OCI-M2 (cell line): ENCODE measurements around the gene WSCD1.

Experiments
- DNase-seq: peaks from one replicate; lab custom pipeline; 2025; ENCODE audit not compliant: unreplicated experiment; lab: John Stamatoyannopoulos, UW

The WSCD1 gene

DNA sequence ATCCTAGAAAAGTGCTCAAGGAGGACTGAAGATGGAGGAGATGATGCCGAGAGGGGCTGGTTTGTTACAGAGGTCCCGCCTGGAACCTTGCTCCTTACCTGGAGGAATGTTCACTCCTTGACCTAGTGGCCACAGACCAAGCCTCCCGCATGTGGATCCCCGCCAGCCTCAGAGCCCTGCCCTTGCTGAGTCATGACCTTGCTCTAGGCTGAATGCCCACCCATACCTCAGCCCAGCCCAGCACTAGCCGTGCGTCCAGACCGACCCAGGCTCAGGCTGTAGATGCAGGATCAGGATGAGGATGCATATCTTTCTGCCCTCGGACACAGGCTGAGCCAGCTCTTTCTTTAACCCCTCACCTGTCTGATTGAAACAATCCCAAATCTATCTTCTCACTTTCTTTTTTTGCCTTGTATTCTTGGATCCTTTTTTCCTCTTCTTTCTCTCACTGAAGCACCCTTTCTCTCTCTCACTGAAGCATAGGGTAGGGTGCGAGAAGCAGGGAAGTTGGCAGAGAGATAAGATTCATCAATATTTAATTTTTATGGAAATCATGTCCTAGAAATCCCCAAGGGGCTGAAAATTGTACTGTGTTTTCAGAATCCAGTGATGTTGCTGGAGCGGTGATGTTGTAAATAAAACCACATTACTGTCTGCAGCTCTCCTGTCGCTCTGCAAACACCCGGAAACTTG is 34.9 kb downstream of the WSCD1 start:
- no peak for DNase-seq

DNA sequence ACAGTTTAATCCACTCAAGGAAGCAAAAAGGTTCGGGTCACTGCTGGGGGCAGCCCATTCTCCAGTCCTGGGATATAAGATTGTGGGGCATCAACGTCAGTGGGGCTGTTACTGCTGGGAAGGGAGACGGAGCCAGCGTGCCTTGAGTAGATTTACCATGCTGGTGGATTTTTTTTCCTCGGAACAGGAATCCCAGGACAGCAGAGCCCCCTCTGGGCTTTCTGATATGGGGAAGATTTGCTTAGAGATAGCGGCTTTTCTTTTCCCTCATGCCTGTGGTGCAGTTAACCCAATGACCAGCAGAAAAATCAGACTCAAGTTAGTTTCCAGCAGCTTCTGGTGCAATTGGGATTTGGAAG is 35.4 kb downstream of the WSCD1 start:
- DNase-seq, result no peak

DNA sequence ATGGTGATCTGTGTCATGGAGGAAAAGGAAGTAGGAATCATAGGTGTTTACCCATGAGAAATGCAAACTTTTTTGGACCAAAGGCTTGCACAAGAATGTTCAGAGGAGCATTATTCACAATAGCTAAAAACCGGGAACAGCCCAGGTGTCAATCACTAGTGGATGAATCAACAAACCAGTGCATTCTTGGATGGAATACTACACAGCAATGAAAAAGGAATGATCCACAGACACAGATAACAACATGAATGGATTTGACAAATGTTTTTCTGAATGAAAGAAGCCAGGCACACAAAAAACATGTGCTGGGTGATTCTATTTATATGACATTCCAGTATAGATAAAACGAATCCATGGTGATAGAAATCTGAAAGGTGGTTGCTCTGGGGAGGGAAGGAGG is 36.0 kb downstream of the WSCD1 start:
- DNase-seq, result no peak

DNA sequence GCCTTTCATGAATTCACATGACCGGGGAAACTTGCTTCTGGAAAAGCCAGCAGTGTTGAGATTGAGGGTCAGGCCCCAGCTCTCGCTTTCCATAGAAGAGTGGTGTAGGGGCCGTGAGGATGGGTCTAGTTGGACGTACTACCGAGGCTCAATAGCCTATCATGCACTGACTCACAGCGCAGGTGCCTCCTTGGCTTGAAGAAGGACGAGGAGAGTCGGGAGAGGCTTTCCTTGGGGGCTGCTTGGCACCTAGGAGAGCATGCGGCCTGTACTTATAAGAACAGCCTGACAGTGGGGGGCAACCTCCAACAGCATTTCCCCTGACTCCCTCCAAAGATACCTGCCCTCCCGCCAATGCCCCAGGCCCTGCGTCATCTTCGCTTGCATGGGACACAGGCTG is 37.6 kb downstream of the WSCD1 start:
- no peak for DNase-seq

DNA sequence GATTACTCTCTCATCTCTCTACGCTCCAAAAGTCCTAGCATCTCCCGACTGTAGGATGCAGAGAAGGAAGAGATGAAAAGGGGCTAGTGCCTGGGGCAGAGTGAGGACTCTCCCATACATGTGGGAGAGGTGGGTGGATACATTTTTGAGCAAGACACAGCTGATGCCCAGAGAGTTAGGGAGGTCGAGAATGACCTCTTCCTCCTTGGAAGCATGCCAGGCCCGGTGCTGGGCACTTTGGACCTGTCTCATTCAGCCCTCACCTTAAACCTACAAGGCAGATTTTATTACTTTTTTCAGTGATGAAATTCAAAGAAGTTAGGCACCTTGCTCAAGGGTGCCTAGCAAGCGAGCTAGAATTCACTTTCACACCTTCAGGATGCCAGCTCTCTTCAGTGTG is 38.2 kb downstream of the WSCD1 start:
- no peak for DNase-seq

DNA sequence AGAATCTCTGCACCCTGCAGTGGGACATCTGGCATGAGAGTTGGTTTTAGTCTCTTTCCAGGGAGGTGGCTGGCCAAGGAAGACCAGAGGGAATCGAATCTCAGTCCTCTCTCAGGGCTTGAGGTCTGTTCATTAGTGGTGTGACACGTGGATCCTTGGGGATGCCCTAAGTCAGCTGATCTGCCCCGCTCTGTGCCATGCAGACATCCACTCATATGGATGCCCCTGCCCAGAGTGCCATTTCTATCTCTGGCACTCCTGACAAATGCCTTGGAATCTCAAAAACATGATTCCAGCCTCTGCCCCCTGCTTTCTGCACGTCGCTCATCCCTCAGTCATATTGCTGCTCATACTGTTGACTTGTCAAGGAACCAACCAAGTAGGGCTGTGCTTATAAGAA is 38.8 kb downstream of the WSCD1 start:
- no peak for DNase-seq

DNA sequence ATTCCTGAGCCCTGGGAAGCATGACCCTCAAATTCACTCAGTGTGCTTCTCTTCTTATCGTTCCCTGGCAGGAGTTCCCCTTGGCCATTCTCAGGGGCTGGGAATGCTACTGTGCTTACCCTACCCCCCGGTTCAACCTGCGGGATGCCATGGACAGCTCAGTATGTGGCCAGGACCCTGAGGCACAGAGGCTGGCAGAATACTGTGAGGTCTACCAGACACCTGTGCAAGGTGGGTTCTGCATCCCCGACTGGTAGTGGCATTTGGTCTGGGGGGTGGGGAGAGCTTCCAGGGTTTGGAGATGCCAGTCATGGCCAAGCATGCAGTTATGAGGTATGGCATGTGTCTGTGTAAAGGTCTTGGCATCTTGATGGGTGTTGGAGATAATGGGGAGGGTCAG is 39.4 kb downstream of the WSCD1 start:
- DNase-seq, result no peak

DNA sequence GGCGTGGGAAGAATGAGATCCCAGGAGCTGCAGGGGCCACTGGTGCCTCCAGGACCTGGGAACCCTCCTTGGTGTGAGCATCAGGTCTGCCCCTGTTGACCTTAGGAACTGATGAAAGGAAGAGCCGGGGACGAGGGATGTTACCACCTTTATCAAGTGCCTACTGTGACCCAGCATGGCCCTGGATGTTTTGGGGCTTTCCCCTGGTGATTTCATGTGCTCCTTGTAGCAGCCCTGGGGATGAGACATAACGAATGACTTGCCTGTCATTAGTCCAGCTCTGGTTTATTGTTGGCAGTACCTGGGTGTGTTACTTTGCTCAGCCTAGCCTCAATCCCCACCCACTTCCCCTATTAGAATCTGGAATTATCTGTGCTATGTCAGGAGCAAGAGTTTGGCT is 39.9 kb downstream of the WSCD1 start:
- DNase-seq, result no peak

DNA sequence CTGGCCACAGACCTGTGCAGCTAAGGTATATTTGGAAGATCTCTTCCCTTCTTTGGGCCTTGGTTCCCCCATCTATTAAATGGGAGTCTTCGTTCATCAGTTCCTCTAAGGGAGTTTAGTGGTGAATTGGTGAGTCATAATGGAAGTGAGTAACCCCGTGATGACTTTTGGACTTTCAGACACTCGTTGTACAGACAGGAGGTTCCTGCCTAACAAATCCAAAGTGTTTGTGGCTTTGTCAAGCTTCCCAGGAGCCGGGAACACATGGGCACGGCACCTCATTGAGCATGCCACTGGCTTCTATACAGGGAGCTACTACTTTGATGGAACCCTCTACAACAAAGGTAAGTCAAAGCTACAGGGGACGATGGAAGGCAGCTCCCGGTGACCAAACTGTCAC is 40.4 kb downstream of the WSCD1 start:
- DNase-seq, result no peak

DNA sequence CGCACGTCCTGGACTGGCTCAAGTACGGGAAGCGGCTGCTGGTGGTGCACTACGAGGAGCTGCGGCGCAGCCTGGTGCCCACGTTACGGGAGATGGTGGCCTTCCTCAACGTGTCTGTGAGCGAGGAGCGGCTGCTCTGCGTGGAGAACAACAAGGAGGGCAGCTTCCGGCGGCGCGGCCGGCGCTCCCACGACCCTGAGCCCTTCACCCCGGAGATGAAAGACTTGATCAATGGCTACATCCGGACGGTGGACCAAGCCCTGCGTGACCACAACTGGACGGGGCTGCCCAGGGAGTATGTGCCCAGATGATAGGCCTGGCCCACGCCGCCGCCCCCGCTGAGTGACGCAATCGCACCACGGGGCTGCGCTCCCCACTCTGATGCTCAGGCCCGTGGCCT is 50.2 kb downstream of the WSCD1 start:
- DNase-seq, result no peak

DNA sequence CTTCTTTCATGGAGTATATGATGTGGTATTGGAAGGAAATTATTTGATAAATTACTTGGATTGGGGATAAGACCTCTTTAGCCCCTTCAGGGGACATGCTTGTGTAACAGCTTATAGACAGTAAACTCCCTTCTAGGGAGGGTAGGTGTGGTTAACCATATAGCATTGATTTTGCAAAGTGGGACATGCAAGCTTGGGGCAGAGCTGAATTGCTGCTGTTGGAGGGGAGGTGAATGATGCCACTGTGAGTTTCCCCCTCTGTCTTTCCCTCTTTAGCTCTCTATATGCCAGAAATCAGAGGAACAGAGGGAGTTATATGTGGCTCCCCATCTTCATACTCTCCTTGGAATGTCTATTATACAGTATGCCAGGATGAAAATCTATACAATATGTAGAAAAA is 54.7 kb downstream of the WSCD1 start:
- no peak for DNase-seq

DNA sequence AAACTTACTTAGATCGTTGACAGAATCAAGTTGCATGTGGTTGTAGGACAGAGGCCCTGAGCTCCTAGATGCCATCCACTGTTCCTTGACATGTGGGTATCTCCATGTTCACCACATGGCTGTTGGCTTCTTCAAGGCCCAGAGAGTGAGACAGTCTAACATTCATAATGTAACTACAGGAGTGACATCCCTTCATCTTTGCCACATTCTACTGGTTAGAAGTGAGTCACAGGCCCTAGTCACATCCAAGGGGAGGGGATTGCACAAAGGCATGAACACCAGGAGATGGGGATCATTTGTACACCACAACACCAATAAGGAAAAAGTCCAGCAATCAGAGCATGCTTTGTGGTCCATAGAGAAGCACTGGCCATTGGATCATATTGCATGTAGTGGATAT is 56.6 kb downstream of the WSCD1 start:
- no peak for DNase-seq

DNA sequence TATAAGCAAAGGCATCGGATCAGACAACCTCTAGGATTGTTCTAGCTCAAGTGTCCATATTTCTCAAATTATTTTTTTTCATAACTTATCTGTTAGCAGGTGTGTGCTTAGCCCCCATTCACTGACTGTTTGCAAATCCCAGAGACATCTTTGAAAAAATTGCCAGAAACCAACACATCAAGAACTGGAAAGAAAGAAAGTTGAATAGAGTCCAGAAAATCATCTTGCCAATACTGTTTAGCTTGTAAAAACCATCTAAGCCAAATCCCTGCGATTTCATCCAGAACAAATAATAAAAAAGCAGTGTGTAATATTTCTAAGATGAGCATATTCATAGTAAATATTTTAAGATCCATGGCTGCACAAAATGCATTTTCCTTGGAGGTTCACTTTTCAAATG is 64.5 kb downstream of the WSCD1 start:
- no peak for DNase-seq

DNA sequence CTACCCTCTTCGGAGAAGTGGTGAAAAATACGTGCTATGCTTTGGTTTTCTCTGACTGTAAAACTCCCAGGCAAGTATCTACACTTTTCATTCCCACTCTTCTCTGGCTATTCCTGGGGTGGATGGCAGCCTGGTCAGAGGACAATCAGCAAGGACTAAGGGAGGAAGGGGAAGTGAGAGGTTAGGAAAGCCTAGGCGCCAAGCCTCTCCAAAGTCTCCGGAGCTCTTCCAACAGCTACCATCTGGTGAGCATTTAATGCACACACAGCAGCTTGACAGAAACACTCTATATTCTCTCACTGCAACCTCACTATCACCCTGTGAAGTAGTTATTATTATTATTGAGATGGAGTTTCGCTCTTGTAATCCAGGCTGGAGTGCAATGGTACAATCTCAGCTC is 65.1 kb downstream of the WSCD1 start:
- no peak for DNase-seq

DNA sequence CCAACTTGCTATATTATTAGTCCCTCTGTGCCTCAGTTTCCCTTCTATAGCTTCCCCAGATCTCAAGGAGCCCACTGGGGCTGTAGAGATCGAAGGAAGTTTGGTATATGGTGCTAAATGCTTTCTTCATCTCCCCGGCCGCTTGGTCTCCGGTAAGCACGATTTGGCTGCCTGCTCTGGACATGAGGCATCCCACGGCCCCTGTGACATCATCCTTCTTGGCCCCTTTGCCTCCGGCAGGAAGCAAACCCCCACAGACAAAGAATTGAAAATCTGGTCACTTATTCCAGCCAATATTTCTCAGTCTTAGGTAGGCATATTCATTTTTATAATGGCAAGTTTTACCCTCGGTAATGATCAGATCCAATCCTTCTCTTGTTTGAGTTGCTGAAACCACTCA is 65.8 kb downstream of the WSCD1 start:
- no peak for DNase-seq

DNA sequence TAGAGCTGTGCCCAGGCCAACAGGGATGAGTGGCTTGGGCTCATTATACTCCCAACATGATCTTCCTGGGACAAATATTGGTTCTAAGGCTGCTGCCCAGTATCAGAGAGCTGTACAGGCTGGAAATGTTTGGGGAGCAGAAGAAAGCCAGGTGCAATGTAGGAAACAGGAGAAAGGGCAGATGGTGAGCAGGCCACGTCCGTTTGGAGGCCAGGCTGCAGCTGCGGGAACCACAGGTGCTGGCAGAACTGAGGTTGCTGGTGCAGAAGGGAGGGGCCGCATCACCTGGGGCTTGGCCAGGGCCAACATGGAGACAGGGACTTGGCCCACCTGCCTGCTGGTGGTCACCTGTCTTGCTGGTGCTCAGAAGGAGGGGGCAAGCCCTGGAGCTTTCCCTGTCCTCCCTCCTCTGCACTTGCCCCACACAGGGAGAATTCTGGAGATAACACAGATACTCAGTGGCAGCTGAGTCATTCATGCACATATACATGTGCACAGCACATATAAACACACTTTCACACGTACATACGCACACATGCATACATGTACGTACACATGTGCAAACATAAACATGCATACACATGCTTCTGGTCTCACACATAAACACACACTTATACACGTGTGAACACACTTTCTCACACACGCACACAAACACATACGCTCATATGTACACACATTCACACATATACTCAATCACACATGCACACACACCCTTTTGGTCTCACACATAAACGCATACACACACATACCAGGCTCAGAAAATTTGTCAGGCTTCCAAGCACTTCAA is 67.7 kb downstream of the WSCD1 start:
- DNase-seq, result no peak

DNA sequence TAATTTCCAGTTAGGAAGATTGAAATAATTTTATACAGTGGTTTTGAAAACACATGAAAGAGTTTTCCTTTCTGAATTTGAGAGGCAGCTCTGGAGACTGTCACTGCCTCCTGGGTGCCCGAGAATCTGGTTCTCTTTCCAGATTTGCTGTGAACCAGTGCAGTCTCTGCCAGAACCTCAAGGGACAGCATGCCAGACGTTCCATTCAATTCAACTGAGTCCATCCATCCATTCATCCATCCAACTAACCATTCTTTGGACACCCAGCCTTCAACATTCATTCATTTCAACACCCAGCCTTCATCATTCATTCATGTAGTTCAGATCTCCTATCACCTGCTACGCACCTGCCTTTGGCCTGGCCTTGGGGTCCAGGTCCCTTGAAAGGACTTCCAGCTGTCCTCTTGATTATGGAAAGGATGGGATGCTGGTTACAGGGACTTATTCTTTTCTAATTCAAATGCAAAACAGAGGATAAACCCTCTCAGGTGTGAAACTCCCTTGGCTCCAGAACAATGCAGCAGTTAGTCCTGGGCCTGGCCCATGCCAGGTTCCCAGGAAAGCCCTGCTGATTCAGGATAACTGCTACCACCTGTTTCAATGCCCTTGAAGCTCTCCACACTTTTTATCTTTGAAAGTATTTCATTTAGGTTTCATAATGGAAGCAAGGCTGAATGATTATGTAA is 68.7 kb downstream of the WSCD1 start:
- DNase-seq, result no peak

DNA sequence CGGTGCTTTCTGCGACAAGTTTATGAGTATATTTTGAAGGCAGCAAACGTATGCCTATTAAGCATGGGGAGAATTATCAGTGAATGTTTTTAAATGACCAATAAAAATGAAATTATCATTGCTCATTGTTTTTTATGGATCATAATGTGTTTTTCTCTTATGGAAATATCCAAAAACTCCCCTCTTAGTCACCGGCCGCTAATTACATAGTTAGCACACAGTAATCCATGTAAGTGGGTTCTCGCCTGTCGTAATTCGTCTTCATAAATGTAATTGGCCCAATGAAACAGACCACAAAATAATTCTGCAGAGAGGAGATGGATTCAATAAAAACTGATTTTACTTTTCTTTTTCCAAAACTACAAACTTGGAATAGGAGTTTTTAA is 69.3 kb downstream of the WSCD1 start:
- no peak for DNase-seq

DNA sequence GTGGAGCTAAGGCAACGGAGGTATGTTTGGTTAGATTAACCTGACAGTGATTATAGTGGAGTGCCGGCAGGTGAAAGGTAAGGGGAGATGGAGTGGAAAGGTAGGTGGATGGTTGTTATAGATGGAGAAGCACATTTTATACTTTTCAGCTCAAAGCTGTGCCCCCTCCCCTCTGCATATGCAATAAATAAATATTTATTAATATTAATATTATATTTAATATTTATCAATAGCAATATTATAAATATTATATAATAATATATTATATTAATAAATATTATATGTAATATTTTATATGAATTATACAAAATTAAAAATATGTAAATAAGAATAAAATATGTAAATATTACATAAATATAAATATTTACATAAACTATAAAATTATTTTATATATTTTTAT is 70.0 kb downstream of the WSCD1 start:
- no peak for DNase-seq

DNA sequence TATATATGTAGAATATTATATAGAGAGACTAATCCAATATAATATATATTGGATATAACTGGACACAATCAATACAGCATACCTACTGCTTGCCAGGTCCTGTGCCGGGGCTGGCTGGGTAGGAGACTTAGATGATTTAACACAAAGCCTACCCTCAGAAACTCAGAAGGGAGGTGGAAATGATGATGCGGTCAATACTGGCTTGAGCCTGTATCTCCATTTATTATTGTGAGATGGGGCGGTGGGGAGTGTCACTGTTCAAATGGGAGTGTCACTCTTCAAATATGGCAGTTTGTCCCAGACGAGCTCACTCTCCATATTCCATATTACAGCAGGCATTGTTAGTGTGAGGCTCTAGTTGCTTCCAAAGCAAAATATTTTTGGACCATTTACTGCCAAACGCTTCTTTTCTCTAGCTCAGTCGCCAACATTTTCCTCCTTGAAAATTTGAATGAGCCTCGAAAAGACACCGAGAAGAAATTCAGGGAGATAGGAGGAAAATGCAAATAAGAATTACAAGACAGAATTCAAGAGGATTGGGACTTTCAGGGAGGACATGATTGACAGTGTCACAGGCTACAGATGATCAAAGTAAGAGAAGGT is 70.7 kb downstream of the WSCD1 start:
- no peak for DNase-seq

DNA sequence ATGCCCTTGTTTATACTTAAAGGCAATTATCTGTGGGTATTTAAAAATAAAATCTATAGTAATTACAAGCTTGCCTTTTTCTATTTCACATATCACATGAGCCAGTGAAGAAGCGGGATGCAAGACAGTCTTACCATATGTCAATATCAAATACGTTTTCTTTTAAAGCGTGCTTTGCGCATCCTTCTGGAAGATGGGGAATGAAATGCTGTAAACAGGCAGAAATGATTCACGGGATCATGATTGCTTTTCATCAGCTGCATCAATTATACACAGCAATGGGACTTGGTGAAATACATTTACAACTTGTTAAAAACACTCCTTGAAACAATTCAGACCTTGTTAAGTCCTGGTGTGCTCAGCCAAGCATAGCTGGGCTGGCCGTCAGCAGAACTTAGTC is 72.5 kb downstream of the WSCD1 start:
- no peak for DNase-seq

DNA sequence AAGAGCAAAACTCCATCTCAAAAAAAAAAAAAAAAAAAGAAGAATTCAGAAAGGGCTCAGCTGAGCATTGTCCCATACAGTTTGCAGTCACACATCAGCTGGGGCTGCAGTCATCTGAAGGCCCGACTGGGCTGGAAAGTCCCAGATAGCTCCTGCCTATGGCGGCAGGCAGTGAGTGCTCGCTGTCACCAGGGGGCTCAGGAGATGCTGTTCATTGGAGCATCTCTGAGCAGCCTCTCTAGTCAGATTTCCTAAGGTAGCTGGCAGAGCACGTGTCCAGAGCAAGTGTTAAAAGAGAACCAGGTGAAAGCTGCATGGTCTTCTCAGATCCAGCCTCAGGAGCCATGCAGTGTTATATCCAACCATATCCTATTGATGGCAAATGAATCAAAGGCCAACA is 75.8 kb downstream of the WSCD1 start:
- DNase-seq, result no peak
